ENCODE measurements around the gene KCTD2. TPM values are rescaled to one million over a fixed set of nuclear protein-coding genes. Genes with fewer than 3 reads are reported as not detected.

Gene KCTD2
- total RNA-seq, 4 donors from 2014 or later = 20.3 to 37.7 (median 29.9) TPM

- H3K4me1 ChIP-seq = peaks cover 23 to 32% (median 30%) of the 10 kb centered on the region in 4 donors
- no peak overlapping the region for H3K4me3 ChIP-seq
- no peak for DNase-seq (ENCODE audit: extremely low spot score)
- H3K27ac ChIP-seq (replicated peaks in 1 of 4) = no peak overlapping the region
- intact Hi-C loops (cut with DNase I) = loop anchor here (5.0 kb wide), 2 partner anchors 43 to 58 kb away; partner anchors contain the start of genes CDR2L and HID1
- TF ChIP-seq, protein P1, sequence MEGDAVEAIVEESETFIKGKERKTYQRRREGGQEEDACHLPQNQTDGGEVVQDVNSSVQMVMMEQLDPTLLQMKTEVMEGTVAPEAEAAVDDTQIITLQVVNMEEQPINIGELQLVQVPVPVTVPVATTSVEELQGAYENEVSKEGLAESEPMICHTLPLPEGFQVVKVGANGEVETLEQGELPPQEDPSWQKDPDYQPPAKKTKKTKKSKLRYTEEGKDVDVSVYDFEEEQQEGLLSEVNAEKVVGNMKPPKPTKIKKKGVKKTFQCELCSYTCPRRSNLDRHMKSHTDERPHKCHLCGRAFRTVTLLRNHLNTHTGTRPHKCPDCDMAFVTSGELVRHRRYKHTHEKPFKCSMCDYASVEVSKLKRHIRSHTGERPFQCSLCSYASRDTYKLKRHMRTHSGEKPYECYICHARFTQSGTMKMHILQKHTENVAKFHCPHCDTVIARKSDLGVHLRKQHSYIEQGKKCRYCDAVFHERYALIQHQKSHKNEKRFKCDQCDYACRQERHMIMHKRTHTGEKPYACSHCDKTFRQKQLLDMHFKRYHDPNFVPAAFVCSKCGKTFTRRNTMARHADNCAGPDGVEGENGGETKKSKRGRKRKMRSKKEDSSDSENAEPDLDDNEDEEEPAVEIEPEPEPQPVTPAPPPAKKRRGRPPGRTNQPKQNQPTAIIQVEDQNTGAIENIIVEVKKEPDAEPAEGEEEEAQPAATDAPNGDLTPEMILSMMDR (IDR thresholded peaks at IDR 0.05) = no peak
- TF ChIP-seq EP300 (IDR thresholded peaks at IDR 0.05) (no peak), POLR2A (IDR thresholded peaks at IDR 0.05; ENCODE audit: low read depth) (no peak), POLR2AphosphoS5 (IDR thresholded peaks at IDR 0.05) (no peak)
- no peaks in the 10 kb centered on the region for H3K36me3 ChIP-seq
- 91% methylated on average over 8 of the region's 8 CpGs for WGBS
- no peaks in the 10 kb centered on the region for H3K27me3 ChIP-seq
- no peaks in the 10 kb centered on the region for H3K9me3 ChIP-seq
Measured at GRCh38 chr17:75030161-75030560, 16.9 kb upstream of the KCTD2 start.

DNA sequence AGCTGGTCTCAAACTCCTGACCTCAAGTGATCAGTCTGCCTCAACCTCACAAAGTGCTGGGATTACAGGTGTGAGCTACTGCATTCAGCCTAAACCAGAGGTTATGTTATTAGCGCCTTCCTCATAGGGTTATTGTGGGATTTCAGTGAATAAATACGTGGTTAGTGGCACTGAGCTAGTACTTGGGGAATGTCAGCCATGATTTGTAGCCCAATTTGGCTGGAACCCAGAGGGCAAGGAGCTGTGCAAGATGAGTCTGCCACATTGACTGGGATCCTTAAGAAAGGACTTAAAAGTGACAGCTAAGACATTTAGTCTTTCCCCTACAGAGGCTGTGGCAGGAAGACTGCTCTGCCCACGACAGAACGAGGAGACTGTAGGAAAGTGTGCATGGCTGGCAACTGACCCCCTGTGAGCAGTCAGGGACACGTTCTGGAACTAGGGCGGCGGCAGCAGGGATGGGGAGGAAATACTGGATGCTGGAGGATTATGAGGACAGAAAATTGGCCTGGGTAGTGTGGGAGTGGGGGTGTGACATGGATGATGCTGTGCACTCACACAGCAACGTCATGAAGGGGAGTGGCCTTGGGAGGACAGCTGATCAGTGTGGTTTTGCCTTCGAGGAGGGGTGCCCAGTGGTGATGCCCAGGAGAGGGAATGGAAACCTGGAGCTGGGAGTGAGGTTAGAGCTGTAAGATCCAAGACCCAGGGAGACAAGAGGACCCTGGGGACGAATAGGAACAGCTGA is 14.9 kb upstream of the KCTD2 start:
- H3K27ac ChIP-seq (replicated peaks in 1 of 4) = peak overlapping the region; percentile 92 to 98 (median 96)
- no peaks in the 10 kb centered on the region for H3K27me3 ChIP-seq
- H3K4me3 ChIP-seq = peak overlapping the region; percentile 67 to 88 (median 76)
- intact Hi-C loops (cut with DNase I) = loop anchor here (5.0 kb wide), 2 partner anchors 45 to 60 kb away; partner anchors contain the start of genes CDR2L and HID1
- H3K9me3 ChIP-seq = no peaks in the 10 kb centered on the region
- peak; percentile 95 for DNase-seq (ENCODE audit: extremely low spot score)
- H3K4me1 ChIP-seq = peaks cover 37 to 52% (median 50%) of the 10 kb centered on the region in 4 donors
- TF ChIP-seq, protein P1 (IDR thresholded peaks at IDR 0.05) = no peak
- TF ChIP-seq EP300 (IDR thresholded peaks at IDR 0.05) (no peak), POLR2AphosphoS5 (IDR thresholded peaks at IDR 0.05) (peak; percentile 41 to 58), POLR2A (IDR thresholded peaks at IDR 0.05; ENCODE audit: low read depth) (no peak)
- H3K36me3 ChIP-seq = no peaks in the 10 kb centered on the region
- 14% methylated on average over 10 of the region's 10 CpGs for WGBS

DNA sequence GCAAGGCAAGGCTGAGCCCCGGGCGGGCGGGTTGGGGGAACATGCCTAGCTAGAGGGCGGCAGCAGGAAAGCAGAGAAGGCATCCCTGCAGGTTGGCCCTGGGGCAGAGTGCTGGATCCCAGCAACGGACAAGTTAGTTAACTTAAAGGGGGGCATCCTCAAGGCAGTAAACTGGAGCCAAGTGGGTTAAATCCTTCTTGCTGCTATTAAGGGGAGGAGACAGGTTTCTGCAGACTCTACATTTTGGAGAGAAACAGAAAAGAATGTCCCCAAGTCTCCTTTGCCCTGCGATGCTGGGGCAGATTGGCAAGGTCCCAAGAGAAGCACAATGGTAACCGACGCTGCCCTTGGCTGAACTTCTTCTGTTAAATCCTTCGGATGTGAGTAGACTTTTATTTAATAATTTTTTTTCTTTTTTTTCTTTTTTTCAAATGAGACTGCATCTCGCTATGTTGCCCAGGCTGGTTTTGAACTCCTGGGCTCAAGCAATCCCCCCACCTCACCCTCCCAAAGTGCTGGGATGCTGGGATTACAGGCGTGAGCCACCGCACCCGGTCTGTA is 14.2 kb upstream of the KCTD2 start:
- no peak for TF ChIP-seq POLR2A (IDR thresholded peaks at IDR 0.05; ENCODE audit: low read depth)
- TF ChIP-seq, protein P1 (IDR thresholded peaks at IDR 0.05) = no peak
- no peak for TF ChIP-seq EP300 (IDR thresholded peaks at IDR 0.05)
- TF ChIP-seq POLR2AphosphoS5 (IDR thresholded peaks at IDR 0.05) = no peak
- intact Hi-C loops (cut with DNase I) = loop anchor here (5.0 kb wide), 2 partner anchors 45 to 60 kb away; partner anchors contain the start of genes CDR2L and HID1
- peak overlapping the region; percentile 67 to 88 (median 76) for H3K4me3 ChIP-seq
- H3K4me1 ChIP-seq = peaks cover 37 to 52% (median 50%) of the 10 kb centered on the region in 4 donors
- peak overlapping the region; percentile 92 to 98 (median 96) for H3K27ac ChIP-seq (replicated peaks in 1 of 4)
- 7% methylated on average over 10 of the region's 13 CpGs for WGBS
- no peaks in the 10 kb centered on the region for H3K9me3 ChIP-seq
- no peak for DNase-seq (ENCODE audit: extremely low spot score)
- no peaks in the 10 kb centered on the region for H3K27me3 ChIP-seq
- peaks cover 0 to 1% (median 0%) of the 10 kb centered on the region in 4 donors for H3K36me3 ChIP-seq

GRCh38 chr17:75033346-75034235 is 13.4 kb upstream of the KCTD2 start:
- peaks cover 37 to 52% (median 50%) of the 10 kb centered on the region in 4 donors for H3K4me1 ChIP-seq
- H3K27me3 ChIP-seq = no peaks in the 10 kb centered on the region
- H3K4me3 ChIP-seq = peak overlapping the region; percentile 67 to 88 (median 76)
- peak; percentile 100 for DNase-seq (ENCODE audit: extremely low spot score)
- intact Hi-C loops (cut with DNase I) = loop anchor here (5.0 kb wide), 2 partner anchors 46 to 61 kb away; partner anchors contain the start of genes CDR2L and HID1
- H3K27ac ChIP-seq (replicated peaks in 1 of 4) = peak overlapping the region; percentile 92 to 98 (median 96)
- peaks cover 5 to 9% (median 7%) of the 10 kb centered on the region in 4 donors for H3K36me3 ChIP-seq
- TF ChIP-seq, protein P1 (IDR thresholded peaks at IDR 0.05) = no peak
- TF ChIP-seq POLR2A (IDR thresholded peaks at IDR 0.05; ENCODE audit: low read depth) (no peak), POLR2AphosphoS5 (IDR thresholded peaks at IDR 0.05) (peak; percentile 42 to 88), EP300 (IDR thresholded peaks at IDR 0.05) (no peak)
- H3K9me3 ChIP-seq = no peaks in the 10 kb centered on the region
- under 1% methylated on average over 34 of the region's 36 CpGs for whole genome bisulfite sequencing

Data from esophagus muscularis mucosa (tissue), 4 donors.